Stimulated activated CD4-positive, alpha-beta T cell treated with anti-CD3 and anti-CD28 coated beads, Interleukin-1b, Interleukin-23, amount 100 ng/mL, for 48 hours (primary cell): ENCODE measurements around the gene IL21.
"Not testable (repeated sequence)": the region's sequence is repeated elsewhere in the genome, so short reads cannot be mapped to it uniquely, and the experiment has no call there.

Experiments used
- DNase-seq: peaks from one replicate; pipeline ENCODE4 v3.0.0-alpha.2; 2020

Gene IL21

GRCh38 chr4:122577189-122577553 is 43.7 kb downstream of the IL21 start:
- DNase-seq = peak; percentile 28

- DNase-seq = peak; percentile 58
These were observed 44.3 kb downstream of the IL21 start for GRCh38 chr4:122576261-122577188.

- DNase-seq = not testable (repeated sequence)
These were observed 46.5 kb downstream of the IL21 start for GRCh38 chr4:122574347-122574746.

- no peak for DNase-seq
These were observed 58.4 kb downstream of the IL21 start for GRCh38 chr4:122562449-122562848.
